HEK293T (cell line): ENCODE measurements around the gene SNRNP40.
"Not testable (repeated sequence)": the region's sequence is repeated elsewhere in the genome, so short reads cannot be mapped to it uniquely, and the experiment has no call there.

Source experiments
- ARNT ChIP-seq: fragments of 450-650 bp; IDR thresholded peaks from 2 replicates; pipeline ENCODE4 v1.6.1; 2017; ENCODE audit warnings: mild to moderate bottlenecking
- BHLHE40 ChIP-seq: fragments of 450-650 bp; IDR thresholded peaks from 2 replicates; pipeline ENCODE4 v1.6.1; 2016; ENCODE audit warnings: mild to moderate bottlenecking, moderate library complexity, borderline replicate concordance
- FOXM1 ChIP-seq: fragments of 450-650 bp; IDR thresholded peaks from 2 replicates; pipeline ENCODE4 v1.6.1; 2017; ENCODE audit warnings: mild to moderate bottlenecking, borderline replicate concordance
- SP1 ChIP-seq: fragments of 450-650 bp; IDR thresholded peaks from 2 replicates; pipeline ENCODE4 v1.6.1; 2017

DNA sequence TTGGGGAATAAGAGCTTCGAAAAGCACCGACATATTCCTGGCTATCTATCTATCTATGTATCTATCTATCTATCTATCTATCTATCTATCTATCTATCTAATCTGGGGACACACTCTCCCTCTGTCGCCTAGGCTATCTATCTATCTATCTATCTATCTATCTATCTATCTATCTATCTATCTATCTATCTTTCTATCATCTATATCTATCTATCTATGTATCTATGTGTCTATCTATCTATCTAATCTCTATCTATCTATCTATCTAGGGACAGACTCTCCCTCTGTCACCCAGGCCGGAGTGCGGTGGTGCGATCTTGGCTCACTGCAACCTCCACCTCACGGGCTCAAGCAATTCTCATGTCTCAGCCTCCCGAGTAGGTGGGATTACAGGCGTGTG is 14.2 kb downstream of the SNRNP40 start:
- TF ChIP-seq ARNT, BHLHE40, FOXM1, SP1: not testable (repeated sequence)
